DND-41 (cell line): ENCODE results near the gene IL15.
A peak's percentile ranks its signal among the peaks of the same experiment; 100 is the strongest.

Source experiments
- ATAC-seq: fragments of 200-7000 bp; cut with Tn5 transposase; 3 replicates; pipeline ENCODE4 v1.9.1; 2021; ENCODE audit warnings: low read depth; ENCODE audit not compliant: insufficient read depth
- DNase-seq: peaks from one replicate; pipeline ENCODE4 v3.0.0-alpha.2; 2020
- H2AFZ ChIP-seq: 2 replicates; pipeline ENCODE4 v1.6.0; 2012; ENCODE audit warnings: low read depth, low read length
- H3K27ac ChIP-seq: 2 replicates; pipeline ENCODE4 v1.5.1; 2012; ENCODE audit warnings: low read length, inconsistent platforms
- H3K27me3 ChIP-seq: fragments of 200-600 bp; sonication (generic); 2 replicates; pipeline ENCODE4 v1.6.0; 2012; ENCODE audit warnings: low read length, mild to moderate bottlenecking, inconsistent platforms; ENCODE audit not compliant: insufficient read depth, poor library complexity
- H3K36me3 ChIP-seq: 2 replicates; pipeline ENCODE4 v1.5.1; 2012; ENCODE audit warnings: low read length, inconsistent platforms; ENCODE audit not compliant: insufficient read depth
- H3K4me1 ChIP-seq: 2 replicates; pipeline ENCODE4 v1.5.1; 2012; ENCODE audit warnings: mild to moderate bottlenecking, low read length; ENCODE audit not compliant: insufficient read depth
- H3K4me2 ChIP-seq: 2 replicates; pipeline ENCODE4 v1.6.0; 2012; ENCODE audit warnings: mild to moderate bottlenecking, moderate library complexity, low read length, inconsistent platforms; ENCODE audit not compliant: insufficient read depth
- H3K4me3 ChIP-seq, 2 experiments: fragments of 200-600 bp in 1 of 2; shearing (Covaris generic) in 1 of 2; 2 replicates each; pipeline ENCODE4 v1.5.1; 2012 to 2016; ENCODE audit warnings: inconsistent platforms in 2 of 2, low read length in 2 of 2, mild to moderate bottlenecking in 2 of 2, low read depth in 1 of 2, moderate library complexity in 1 of 2
- H3K79me2 ChIP-seq: 2 replicates; pipeline ENCODE4 v1.6.0; 2012; ENCODE audit warnings: low read length, inconsistent platforms; ENCODE audit not compliant: insufficient read depth
- H3K9ac ChIP-seq: 2 replicates; pipeline ENCODE4 v1.6.0; 2012; ENCODE audit warnings: low read depth, mild to moderate bottlenecking, inconsistent platforms, low read length, moderate library complexity
- H3K9me3 ChIP-seq: 2 replicates; pipeline ENCODE4 v1.5.1; 2012; ENCODE audit warnings: low read length, moderate library complexity, mild to moderate bottlenecking, inconsistent platforms; ENCODE audit not compliant: insufficient read depth, severe bottlenecking
- H4K20me1 ChIP-seq: 2 replicates; pipeline ENCODE4 v1.6.0; 2012; ENCODE audit warnings: low read length; ENCODE audit not compliant: insufficient read depth
- CTCF ChIP-seq: IDR thresholded peaks from 2 replicates; pipeline ENCODE4 v1.5.1; 2012; ENCODE audit warnings: borderline replicate concordance, low read length, moderate library complexity, mild to moderate bottlenecking; ENCODE audit not compliant: poor library complexity, severe bottlenecking; ENCODE audit errors: extremely low read depth
- EZH2 ChIP-seq: IDR thresholded peaks from 3 replicates; pipeline ENCODE4 v1.6.1; 2012; ENCODE audit warnings: borderline replicate concordance, low read depth, mild to moderate bottlenecking, moderate library complexity, low read length, inconsistent platforms; ENCODE audit not compliant: severe bottlenecking

IL15 gene

GRCh38 chr4:141652161-141652778, 15.9 kb downstream of the IL15 start:
- TF ChIP-seq CTCF, result no peak
- TF ChIP-seq EZH2, result no peak
- Histone ChIP-seq H3K79me2 (no peaks in the 10 kb centered on the region), H3K36me3 (no peaks in the 10 kb centered on the region), H3K27ac (no peak overlapping the region), H4K20me1 (no peaks in the 10 kb centered on the region), H3K9ac (no peak overlapping the region), H3K4me1 (no peaks in the 10 kb centered on the region), H3K4me2 (no peak overlapping the region), H3K4me3 (no peak overlapping the region), H3K9me3 (no peaks in the 10 kb centered on the region), H3K27me3 (no peaks in the 10 kb centered on the region), H2AFZ (no peak overlapping the region)
- no peak for DNase-seq
- ATAC-seq, result no peak

- Histone ChIP-seq H3K27me3 (no peaks in the 10 kb centered on the region), H3K36me3 (no peaks in the 10 kb centered on the region), H3K9ac (no peak overlapping the region), H3K79me2 (no peaks in the 10 kb centered on the region), H3K9me3 (no peaks in the 10 kb centered on the region), H3K27ac (no peak overlapping the region), H3K4me1 (no peaks in the 10 kb centered on the region), H3K4me3 (no peak overlapping the region), H4K20me1 (no peaks in the 10 kb centered on the region), H2AFZ (no peak overlapping the region), H3K4me2 (no peak overlapping the region)
- DNase-seq (no peak), ATAC-seq (no peak)
- TF ChIP-seq CTCF, result peak; percentile 43
- no peak for TF ChIP-seq EZH2
Observed at GRCh38 chr4:141654098-141654497, 17.7 kb downstream of the IL15 start.

GRCh38 chr4:141656031-141656430, 19.6 kb downstream of the IL15 start:
- Histone ChIP-seq H3K4me3 (no peak overlapping the region), H3K9me3 (no peaks in the 10 kb centered on the region)

More at GRCh38 chr4:141656031-141656430, 19.6 kb downstream of the IL15 start:
- Histone ChIP-seq H3K9ac (no peak overlapping the region), H3K4me1 (no peaks in the 10 kb centered on the region), H3K36me3 (no peaks in the 10 kb centered on the region), H3K79me2 (no peaks in the 10 kb centered on the region), H3K27me3 (no peaks in the 10 kb centered on the region), H3K4me2 (no peak overlapping the region), H2AFZ (no peak overlapping the region), H4K20me1 (no peaks in the 10 kb centered on the region), H3K27ac (no peak overlapping the region)
- ATAC-seq (no peak), DNase-seq (no peak)
- no peak for TF ChIP-seq CTCF
- TF ChIP-seq EZH2, result no peak
